NCI-H1694 (cell line): ENCODE measurements around the gene ITLN2.
"Not testable (repeated sequence)": the region's sequence is repeated elsewhere in the genome, so short reads cannot be mapped to it uniquely, and the experiment has no call there.

ENCODE experiments used
- DNase-seq: peaks from one replicate; lab custom pipeline; 2025; lab: John Stamatoyannopoulos, UW

ITLN2 gene

GRCh38 chr1:160905617-160905989, 49.0 kb downstream of the ITLN2 start:
- no peak for DNase-seq

- DNase-seq: no peak
Measured at GRCh38 chr1:160904783-160905616, 49.6 kb downstream of the ITLN2 start.

- not testable (repeated sequence) for DNase-seq
Measured at GRCh38 chr1:160902251-160902650, 52.4 kb downstream of the ITLN2 start.

- no peak for DNase-seq
Measured at GRCh38 chr1:160901768-160902167, 52.8 kb downstream of the ITLN2 start.

GRCh38 chr1:160900683-160901082, 53.9 kb downstream of the ITLN2 start:
- DNase-seq: not testable (repeated sequence)
